ENCODE measurements around the gene MICOS13.

The MICOS13 gene

DNA sequence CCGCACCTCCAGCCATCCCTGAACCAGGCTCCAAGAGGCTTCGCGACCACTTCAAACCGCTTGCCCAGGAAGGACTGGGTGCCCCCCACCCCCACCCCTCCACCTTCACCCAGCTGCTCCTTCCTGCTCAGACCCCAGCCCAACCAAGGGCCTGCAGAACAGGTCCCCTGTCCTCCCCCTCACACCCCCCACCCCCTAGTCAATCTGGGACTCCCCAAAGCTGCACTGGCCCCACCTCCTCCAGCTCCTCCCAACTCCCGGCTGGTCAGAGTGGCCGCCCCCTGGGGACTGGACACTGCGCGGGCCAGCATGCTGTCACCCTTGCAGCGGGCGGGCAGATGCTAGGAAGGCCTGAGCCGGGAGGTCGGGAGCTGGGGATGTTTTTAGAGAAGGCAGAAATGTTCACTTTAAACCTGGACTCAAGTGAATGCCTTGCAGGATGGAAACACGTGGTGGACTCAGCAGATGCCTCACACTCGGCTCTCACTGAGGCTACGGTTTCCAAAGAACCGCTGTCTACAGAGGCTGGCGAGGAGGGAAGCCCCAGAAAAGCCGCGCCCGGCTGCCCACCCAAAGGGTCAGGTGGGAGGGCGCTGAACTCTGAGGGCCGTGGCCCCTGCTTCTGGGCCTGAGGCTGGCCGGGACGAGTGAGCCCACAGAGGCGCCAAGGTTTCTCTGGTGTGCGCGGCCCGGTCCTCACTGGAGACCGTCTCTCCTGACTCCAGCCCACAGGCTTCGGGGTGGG is 17.7 kb upstream of the MICOS13 start:
- TF ChIP-seq, protein P1, sequence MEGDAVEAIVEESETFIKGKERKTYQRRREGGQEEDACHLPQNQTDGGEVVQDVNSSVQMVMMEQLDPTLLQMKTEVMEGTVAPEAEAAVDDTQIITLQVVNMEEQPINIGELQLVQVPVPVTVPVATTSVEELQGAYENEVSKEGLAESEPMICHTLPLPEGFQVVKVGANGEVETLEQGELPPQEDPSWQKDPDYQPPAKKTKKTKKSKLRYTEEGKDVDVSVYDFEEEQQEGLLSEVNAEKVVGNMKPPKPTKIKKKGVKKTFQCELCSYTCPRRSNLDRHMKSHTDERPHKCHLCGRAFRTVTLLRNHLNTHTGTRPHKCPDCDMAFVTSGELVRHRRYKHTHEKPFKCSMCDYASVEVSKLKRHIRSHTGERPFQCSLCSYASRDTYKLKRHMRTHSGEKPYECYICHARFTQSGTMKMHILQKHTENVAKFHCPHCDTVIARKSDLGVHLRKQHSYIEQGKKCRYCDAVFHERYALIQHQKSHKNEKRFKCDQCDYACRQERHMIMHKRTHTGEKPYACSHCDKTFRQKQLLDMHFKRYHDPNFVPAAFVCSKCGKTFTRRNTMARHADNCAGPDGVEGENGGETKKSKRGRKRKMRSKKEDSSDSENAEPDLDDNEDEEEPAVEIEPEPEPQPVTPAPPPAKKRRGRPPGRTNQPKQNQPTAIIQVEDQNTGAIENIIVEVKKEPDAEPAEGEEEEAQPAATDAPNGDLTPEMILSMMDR (IDR thresholded peaks at IDR 0.05; ENCODE audit: low read depth, low read length): no peak
- DNase-seq (ENCODE audit: extremely low read depth, low read depth): no peak

DNA sequence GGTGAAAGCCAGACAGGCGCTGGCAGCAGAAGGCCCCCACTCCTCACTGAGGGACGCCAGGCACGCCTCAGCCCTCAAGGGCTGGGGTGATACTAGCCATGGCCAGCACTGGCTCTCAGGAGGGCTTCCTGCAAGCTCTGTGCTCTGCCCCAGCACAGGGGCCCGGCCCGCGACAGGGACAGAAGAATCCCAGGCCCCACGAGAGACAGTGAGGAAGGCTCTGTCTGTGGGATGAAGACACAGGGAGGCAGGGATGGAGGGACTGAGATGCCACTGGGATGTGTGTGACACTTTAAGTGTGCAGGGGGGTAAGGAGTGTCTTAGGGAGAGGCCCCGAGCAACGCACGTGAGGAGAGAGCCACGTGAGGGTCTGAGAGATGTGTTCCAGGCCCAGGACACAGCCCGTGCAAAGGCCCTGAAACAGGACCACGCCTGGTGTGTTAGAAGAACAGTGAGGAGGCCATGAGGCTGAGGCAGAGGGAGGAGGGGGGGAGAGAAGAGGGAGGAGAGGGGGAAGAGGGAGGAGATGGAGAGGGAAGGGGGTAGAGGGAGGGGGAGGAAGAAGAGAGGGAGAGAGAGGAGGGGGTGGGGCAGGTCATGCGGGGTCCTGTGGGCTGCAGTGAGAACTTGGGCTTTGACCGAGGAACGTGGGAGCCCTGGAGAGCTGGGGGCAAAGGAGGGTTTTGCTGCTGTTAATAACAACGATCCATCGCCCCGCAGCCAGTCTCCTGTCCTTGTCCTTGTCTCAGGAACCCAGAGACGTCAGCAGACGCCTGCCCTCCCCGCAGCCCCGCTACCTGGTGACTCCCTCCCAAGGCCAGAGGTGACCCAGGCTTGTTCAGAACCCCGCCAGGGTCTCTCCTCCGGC is 16.9 kb upstream of the MICOS13 start:
- TF ChIP-seq, protein P1 (IDR thresholded peaks at IDR 0.05; ENCODE audit: low read depth, low read length): no peak
- DNase-seq (ENCODE audit: extremely low read depth, low read depth): no peak

DNA sequence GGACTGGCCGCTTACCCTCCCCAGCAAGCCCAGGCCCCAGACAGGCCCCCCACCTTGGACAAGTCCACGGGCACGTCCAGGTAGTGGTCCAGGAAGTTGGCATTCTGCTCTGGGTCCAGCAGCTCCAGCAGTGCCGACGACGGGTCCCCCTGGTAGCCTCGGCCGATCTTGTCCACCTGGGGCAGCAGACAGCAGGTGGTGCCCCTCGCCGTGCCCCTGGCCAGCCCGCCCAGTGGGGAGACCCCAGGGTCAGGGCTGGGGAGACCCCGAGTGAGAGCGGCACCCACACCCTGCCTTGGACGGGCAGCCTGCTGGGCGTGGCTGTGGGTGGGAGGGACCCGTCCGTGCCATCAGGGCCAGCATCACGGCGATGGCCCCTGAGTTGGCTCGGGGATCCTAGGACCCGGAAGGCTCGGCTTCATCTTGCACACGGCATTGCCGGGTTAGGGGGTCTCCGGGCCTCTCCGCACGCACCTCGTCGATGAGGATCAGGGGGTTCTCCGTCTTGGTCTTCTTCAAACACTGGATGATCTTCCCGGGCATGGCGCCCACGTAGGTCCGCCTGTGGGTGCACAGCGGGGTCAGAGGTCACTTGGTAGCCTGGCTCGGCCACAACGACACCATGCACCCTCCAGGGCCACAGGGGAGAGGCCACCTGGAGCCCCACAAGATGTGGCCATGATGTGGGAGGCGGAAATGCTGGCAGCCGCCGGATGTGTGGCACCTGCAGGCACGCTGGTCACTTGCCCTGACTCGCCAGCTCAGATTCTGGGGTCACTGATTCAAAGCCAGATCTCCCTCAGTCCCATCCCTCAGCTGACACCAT is 16.1 kb upstream of the MICOS13 start:
- DNase-seq (ENCODE audit: extremely low read depth, low read depth): no peak
- TF ChIP-seq, protein P1 (IDR thresholded peaks at IDR 0.05; ENCODE audit: low read depth, low read length): no peak

DNA sequence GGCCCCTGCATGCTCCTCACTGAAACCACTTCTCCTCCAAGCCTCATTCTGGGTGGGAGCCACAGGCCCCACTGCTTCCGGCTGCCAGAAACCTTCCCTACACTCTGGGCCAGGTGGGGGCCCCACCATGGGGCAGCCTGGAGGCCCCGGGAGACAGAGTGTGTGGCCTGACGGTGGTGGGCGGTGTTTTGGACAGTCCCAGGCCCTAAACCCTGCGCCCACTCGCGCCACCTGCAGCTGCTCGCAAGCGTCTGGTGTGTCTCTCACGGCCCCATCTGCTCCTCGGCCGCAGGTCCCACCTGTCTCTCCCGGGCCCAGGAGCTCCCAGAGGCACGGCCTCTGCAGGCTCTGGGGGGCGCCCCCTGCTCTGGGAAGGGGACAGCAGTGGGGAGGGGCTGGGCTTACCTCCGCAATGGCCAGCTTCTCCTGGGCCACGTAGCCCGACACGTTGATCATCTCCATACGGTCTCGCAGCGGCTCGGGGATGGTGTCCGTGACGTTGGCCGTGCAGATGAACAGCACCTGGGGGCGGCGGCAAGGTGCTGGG is 15.4 kb upstream of the MICOS13 start:
- no peak for DNase-seq (ENCODE audit: extremely low read depth, low read depth)

DNA sequence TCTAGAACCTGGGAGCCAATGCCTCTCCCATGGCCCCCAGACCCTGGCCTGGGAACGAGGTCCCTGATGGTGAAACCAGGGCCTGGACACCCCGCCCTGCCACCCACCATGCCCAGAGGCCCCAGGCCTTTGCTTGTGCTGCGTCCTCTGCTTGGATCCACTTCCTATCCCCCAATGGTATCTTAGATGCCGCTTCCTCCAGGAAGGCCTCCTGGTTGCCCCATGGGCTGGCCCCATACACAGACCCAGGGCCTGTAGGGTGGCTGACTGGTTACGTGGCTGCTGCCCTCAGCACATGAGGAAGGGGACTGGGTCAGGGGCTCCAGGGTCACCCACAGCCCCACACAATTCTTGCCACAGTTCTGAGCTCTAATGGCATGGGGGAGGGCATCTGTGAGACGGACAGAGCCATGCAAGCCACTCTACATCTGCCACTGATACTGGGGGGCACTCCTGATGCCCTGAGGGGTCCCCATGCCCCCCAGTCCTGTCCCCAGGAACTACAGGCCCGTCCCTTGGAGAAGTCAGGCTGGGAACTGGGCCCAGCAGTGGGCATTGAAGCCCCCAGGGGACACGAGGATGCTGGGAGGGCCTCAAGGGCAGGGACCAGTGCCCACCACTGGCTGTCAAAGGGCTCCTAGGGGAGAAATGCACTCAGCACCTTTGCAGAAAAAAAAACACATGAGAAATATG is 14.8 kb upstream of the MICOS13 start:
- no peak for DNase-seq (ENCODE audit: extremely low read depth, low read depth)
- TF ChIP-seq, protein P1 (IDR thresholded peaks at IDR 0.05; ENCODE audit: low read depth, low read length): no peak

More for the DNA sequence above, 15.4 kb upstream of the MICOS13 start:
- TF ChIP-seq, protein P1 (IDR thresholded peaks at IDR 0.05; ENCODE audit: low read depth, low read length): no peak

DNA sequence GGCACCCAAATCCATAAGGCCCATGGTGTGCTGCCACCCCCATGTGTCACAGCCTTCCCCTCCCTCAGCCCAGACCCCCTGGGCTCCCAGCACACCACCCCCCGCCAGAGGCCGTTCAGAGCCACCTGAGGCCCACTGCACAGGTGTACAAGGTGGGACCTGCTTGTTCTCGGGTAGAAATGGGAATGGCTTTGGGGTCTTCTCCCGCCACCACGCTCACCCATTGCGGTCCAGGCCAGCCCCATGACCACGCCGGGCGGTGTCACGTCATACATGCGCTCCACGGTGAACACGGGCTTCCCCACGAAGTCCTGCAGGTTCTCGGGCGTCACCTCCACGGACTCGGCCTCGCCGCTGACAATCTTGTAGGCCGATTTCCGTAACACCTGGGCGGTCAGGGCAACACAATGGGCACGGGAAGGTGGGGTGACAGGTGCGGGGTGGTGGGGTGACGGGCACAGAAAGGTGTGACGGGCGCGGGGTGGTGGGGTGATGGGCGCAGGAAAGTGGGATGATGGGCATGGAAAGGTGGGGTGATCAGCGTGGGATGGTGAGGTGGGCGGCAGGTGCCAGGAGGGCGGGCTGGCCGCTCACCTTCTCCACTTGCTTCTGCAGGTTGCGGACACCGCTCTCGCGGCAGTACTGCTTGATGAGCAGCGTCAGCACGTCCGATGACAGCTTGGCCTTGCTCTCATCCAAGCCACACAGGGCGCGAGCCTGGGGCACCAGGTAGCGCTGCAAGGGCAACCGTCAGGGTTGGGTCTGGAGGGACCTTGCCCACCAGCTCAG is 14.0 kb upstream of the MICOS13 start:
- no peak for DNase-seq (ENCODE audit: extremely low read depth, low read depth)
- TF ChIP-seq, protein P1 (IDR thresholded peaks at IDR 0.05; ENCODE audit: low read depth, low read length): no peak

Measured in AG09319 (cell line).